PC-9 (cell line): ENCODE data around the gene HAO2. TPM values are rescaled to one million over a fixed set of nuclear protein-coding genes. Genes with fewer than 3 reads are reported as not detected.

Experiments used
- BruUV-seq: library from RNA; stranded (reverse); fragments of 400-500 nt; replicated peaks from 2 replicates; lab custom pipeline; 2021; lab: Mats Ljungman, UMichigan
- CTCF ChIA-PET: fragments of 300-600 bp; sonication (Branson Sonifier 250); formaldehyde crosslinking; loops from one replicate; lab custom pipeline; 2022; ENCODE audit warnings: antibody characterized with exemption; lab: Charles Lee
- POLR2A ChIA-PET: fragments of 300-600 bp; sonication (Branson Sonifier 250); formaldehyde crosslinking; loops from one replicate; lab custom pipeline; 2022; ENCODE audit warnings: antibody characterized with exemption; ENCODE audit not compliant: unreplicated experiment; lab: Charles Lee
- DNase-seq, 2 experiments: peaks; one replicate each; pipeline versions ENCODE4 v3.0.0 to v3.0.0-alpha.2; 2015 to 2022; ENCODE audit warnings: mixed read lengths in 1 of 2
- H2AFZ ChIP-seq: fragments of 200-600 bp; sonication (generic); 2 replicates; pipeline ENCODE4 v1.8.1; 2017; ENCODE audit warnings: antibody characterized with exemption
- H3F3A ChIP-seq: fragments of 200-600 bp; sonication (generic); 2 replicates; pipeline ENCODE4 v1.8.1; 2017; ENCODE audit warnings: antibody characterized with exemption, mild to moderate bottlenecking, low read depth; ENCODE audit not compliant: insufficient read depth
- H3K27ac ChIP-seq: fragments of 200-600 bp; sonication (generic); 2 replicates; pipeline ENCODE4 v1.6.1; 2016; ENCODE audit warnings: mixed run types
- H3K27me3 ChIP-seq: fragments of 200-600 bp; sonication (generic); 2 replicates; pipeline ENCODE4 v1.6.1; 2016; ENCODE audit warnings: low read depth, mixed run types; ENCODE audit not compliant: insufficient read depth
- H3K36me3 ChIP-seq: fragments of 200-600 bp; sonication (generic); 2 replicates; pipeline ENCODE4 v1.6.1; 2016; ENCODE audit warnings: low read depth, mixed run types
- H3K4me1 ChIP-seq: fragments of 200-600 bp; sonication (generic); replicated peaks from 2 replicates; pipeline ENCODE4 v1.6.1; 2016; ENCODE audit warnings: mixed run types; ENCODE audit not compliant: insufficient read depth
- H3K4me2 ChIP-seq: fragments of 200-600 bp; sonication (generic); 2 replicates; pipeline ENCODE4 v1.6.1; 2017; ENCODE audit warnings: mixed run types
- H3K4me3 ChIP-seq: fragments of 200-600 bp; sonication (generic); 2 replicates; pipeline ENCODE4 v1.6.1; 2016; ENCODE audit warnings: mixed run types
- H3K79me2 ChIP-seq: fragments of 200-600 bp; sonication (generic); 2 replicates; pipeline ENCODE4 v1.6.1; 2017; ENCODE audit warnings: low read depth, mixed run types
- H3K9me2 ChIP-seq: fragments of 200-600 bp; sonication (generic); 2 replicates; pipeline ENCODE4 v1.8.1; 2017; ENCODE audit warnings: mild to moderate bottlenecking; ENCODE audit not compliant: insufficient read depth
- H3K9me3 ChIP-seq: fragments of 200-600 bp; sonication (generic); 2 replicates; pipeline ENCODE4 v1.8.1; 2016; ENCODE audit warnings: low read depth; ENCODE audit not compliant: insufficient read depth
- H4K20me1 ChIP-seq: fragments of 200-600 bp; sonication (generic); 2 replicates; pipeline ENCODE4 v1.8.1; 2017; ENCODE audit not compliant: insufficient read depth
- EZH2 ChIP-seq: fragments of 200-600 bp; sonication (generic); IDR thresholded peaks from 2 replicates; pipeline ENCODE4 v1.8.0; 2017; ENCODE audit warnings: antibody characterized with exemption, low read depth
- intact Hi-C: fragments of 100-400 bp; cut with micrococcal nuclease; formaldehyde crosslinking; loops from one replicate; pipeline ENCODE4 v1.10.0; 2022; ENCODE audit not compliant: unreplicated experiment
- total RNA-seq: library from RNA; stranded (reverse); gene quantifications from 2 replicates; pipeline ENCODE4 v1.2.3, GENCODE V29; 2021
- TF ChIP-seq, protein P1 (sequence below): fragments of 200-600 bp; sonication (generic); conservative IDR thresholded peaks from 2 replicates; pipeline ENCODE4 v1.6.1; 2017; ENCODE audit warnings: mixed run types, antibody characterized with exemption, mild to moderate bottlenecking, moderate library complexity

Gene HAO2
- total RNA-seq, 1 experiment from 2014 or later = not detected

DNA sequence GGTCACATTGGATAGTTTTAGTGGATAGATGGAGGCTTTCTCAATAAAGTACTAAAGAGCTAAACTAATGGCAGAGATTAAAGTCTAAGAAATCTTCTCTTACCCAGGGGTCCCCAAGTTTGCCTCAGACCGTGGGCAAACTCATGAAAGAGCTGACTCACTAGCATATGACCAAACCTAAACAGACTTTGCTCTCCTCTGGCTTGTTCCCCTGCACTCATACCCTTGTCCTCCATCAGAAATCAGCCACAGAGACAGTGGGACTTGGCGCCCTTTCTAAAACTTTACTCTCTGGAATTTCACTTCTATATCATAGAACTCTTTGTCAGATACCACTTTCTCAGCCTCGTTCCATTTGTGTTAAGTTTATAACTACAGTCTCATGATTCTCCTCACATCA lies 29.4 kb downstream of the HAO2 start:
- Histone ChIP-seq H3K27ac (no peak overlapping the region), H3K9me2 (peaks cover 7% of the 10 kb centered on the region; the same call in 1 of the 2 replicates), H3K4me3 (no peak overlapping the region), H3K4me1 (no peaks in the 10 kb centered on the region), H3K79me2 (no peaks in the 10 kb centered on the region), H3K4me2 (no peak overlapping the region), H3K27me3 (0 out of 2 replicates have a peak, but pooled peaks cover under 1% of the 10 kb centered on the region), H3K9me3 (no peaks in the 10 kb centered on the region), H3K36me3 (no peaks in the 10 kb centered on the region), H4K20me1 (no peaks in the 10 kb centered on the region), H3F3A (no peaks in the 10 kb centered on the region), H2AFZ (no peak overlapping the region)
- POLR2A ChIA-PET = no interaction called here
- DNase-seq = no peak
- intact Hi-C loops = no loop called here
- no TSS peak for BruUV-seq
- TF ChIP-seq, protein P1, sequence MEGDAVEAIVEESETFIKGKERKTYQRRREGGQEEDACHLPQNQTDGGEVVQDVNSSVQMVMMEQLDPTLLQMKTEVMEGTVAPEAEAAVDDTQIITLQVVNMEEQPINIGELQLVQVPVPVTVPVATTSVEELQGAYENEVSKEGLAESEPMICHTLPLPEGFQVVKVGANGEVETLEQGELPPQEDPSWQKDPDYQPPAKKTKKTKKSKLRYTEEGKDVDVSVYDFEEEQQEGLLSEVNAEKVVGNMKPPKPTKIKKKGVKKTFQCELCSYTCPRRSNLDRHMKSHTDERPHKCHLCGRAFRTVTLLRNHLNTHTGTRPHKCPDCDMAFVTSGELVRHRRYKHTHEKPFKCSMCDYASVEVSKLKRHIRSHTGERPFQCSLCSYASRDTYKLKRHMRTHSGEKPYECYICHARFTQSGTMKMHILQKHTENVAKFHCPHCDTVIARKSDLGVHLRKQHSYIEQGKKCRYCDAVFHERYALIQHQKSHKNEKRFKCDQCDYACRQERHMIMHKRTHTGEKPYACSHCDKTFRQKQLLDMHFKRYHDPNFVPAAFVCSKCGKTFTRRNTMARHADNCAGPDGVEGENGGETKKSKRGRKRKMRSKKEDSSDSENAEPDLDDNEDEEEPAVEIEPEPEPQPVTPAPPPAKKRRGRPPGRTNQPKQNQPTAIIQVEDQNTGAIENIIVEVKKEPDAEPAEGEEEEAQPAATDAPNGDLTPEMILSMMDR = no peak
- TF ChIP-seq EZH2 = no peak
- CTCF ChIA-PET = no interaction called here

DNA sequence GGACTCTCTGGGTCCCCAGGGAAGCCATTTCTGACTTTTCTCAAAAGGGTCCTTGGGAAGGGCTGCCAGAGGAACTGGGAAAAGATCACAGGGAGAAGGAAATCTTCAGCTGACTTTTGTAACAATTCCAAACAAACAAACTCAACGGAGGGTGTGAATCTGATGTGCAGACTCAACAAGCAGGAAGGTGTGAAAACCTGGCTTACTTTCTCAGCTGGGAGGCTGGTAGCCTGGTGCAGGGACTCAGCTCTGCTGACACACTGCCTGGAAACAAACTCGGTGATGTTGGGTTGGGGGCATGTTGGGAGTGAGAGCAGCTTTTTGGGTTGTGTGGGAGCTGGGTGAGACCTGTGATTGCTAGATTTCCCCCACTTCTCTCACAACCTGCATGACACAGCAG lies 36.2 kb downstream of the HAO2 start:
- H3K9me3 ChIP-seq = no peaks in the 10 kb centered on the region
- H3K27me3 ChIP-seq = peaks cover 4% of the 10 kb centered on the region; the same call in 1 of the 2 replicates
- TF ChIP-seq, protein P1 = no peak
- no peak for TF ChIP-seq EZH2
- no peak overlapping the region for H3K4me2 ChIP-seq
- no peaks in the 10 kb centered on the region for H3F3A ChIP-seq
- no peak overlapping the region for H2AFZ ChIP-seq
- no peaks in the 10 kb centered on the region for H4K20me1 ChIP-seq
- CTCF ChIA-PET = no interaction called here
- no peaks in the 10 kb centered on the region for H3K36me3 ChIP-seq
- POLR2A ChIA-PET = no interaction called here
- no peak overlapping the region for H3K27ac ChIP-seq
- DNase-seq = no peak
- no peaks in the 10 kb centered on the region for H3K4me1 ChIP-seq
- intact Hi-C loops = no loop called here
- H3K4me3 ChIP-seq = no peak overlapping the region
- BruUV-seq = no TSS peak
- H3K79me2 ChIP-seq = no peaks in the 10 kb centered on the region
- H3K9me2 ChIP-seq = no peaks in the 10 kb centered on the region

DNA sequence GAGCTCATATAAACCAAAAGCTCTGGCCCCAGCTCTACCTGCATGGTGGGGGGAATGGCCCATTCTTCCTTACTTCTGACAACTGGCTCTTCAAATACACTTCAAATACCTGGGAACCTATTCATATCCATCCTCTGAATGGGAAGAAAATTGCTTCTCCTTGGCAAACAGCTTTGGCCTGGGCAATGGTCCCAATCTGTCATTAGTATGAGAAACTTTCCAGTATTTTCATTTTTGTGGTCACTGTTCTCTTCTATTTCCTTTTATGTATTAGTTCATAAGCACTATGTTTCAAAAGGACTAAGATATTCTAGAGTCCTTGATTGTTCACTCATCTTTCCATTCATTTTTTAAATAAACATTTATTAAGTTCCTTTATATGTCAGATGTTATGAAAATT lies 41.1 kb downstream of the HAO2 start:
- TF ChIP-seq EZH2 = no peak
- TF ChIP-seq, protein P1 = no peak
- Histone ChIP-seq H3K4me1 (no peaks in the 10 kb centered on the region), H3K9me2 (no peaks in the 10 kb centered on the region), H2AFZ (no peak overlapping the region), H3K79me2 (no peaks in the 10 kb centered on the region), H3K9me3 (no peaks in the 10 kb centered on the region), H3K27me3 (peaks cover 1% of the 10 kb centered on the region; the same call in 1 of the 2 replicates), H3F3A (no peaks in the 10 kb centered on the region), H4K20me1 (no peaks in the 10 kb centered on the region), H3K4me3 (no peak overlapping the region), H3K4me2 (no peak overlapping the region), H3K36me3 (no peaks in the 10 kb centered on the region), H3K27ac (no peak overlapping the region)
- DNase-seq = no peak
- no TSS peak for BruUV-seq
- intact Hi-C loops = no loop called here
- POLR2A ChIA-PET = no interaction called here
- CTCF ChIA-PET = no interaction called here
